Natural killer cell (primary cell): ENCODE results near the gene HBQ1. TPM values are rescaled to one million over a fixed set of nuclear protein-coding genes. Genes with fewer than 3 reads are reported as not detected.
"Not testable (repeated sequence)": the region's sequence is repeated elsewhere in the genome, so short reads cannot be mapped to it uniquely, and the experiment has no call there.

Source experiments
- ATAC-seq, 3 donors: fragments of 150-1000 bp in 2 of 3; fragments of 200-7000 bp in 1 of 3; cut with Tn5 transposase; 1 replicate in 1 of 3; 2 replicates in 2 of 3; pipeline ENCODE4 v1.10.0; 2021; ENCODE audit warnings: mild to moderate bottlenecking in 2 of 3, moderate library complexity in 2 of 3
- DNase-seq, 2 donors: peaks; one replicate each; pipeline versions ENCODE4 v3.0.0 to v3.0.0-alpha.2; 2013 to 2021; ENCODE audit warnings: mixed read lengths in 1 of 2
- H3K27ac ChIP-seq: one replicate; pipeline ENCODE4 v1.5.1; 2013; ENCODE audit warnings: mild to moderate bottlenecking, low read length
- H3K27me3 ChIP-seq: one replicate; pipeline ENCODE4 v1.6.1; 2013; ENCODE audit warnings: low read length; ENCODE audit not compliant: control insufficient read depth, insufficient read depth
- H3K36me3 ChIP-seq: one replicate; pipeline ENCODE4 v1.6.1; 2013; ENCODE audit warnings: low read length; ENCODE audit not compliant: control insufficient read depth, insufficient read depth
- H3K4me1 ChIP-seq: one replicate; pipeline ENCODE4 v1.6.1; 2013; ENCODE audit warnings: low read length; ENCODE audit not compliant: control insufficient read depth, insufficient read depth
- H3K4me3 ChIP-seq: one replicate; pipeline ENCODE4 v1.5.1; 2013; ENCODE audit warnings: low read length
- H3K9me3 ChIP-seq: one replicate; pipeline ENCODE4 v1.6.1; 2013; ENCODE audit warnings: low read length; ENCODE audit not compliant: control insufficient read depth, insufficient read depth
- H3K27ac Mint-ChIP-seq, 2 donors: one replicate each; pipeline ENCODE4 v1.8.0; 2022; ENCODE audit warnings: mild to moderate bottlenecking in 2 of 2, mixed read lengths in 2 of 2, moderate library complexity in 1 of 2
- H3K27me3 Mint-ChIP-seq, 2 donors: one replicate each; pipeline ENCODE4 v1.8.0; 2022; ENCODE audit warnings: low read depth in 2 of 2, mixed read lengths in 2 of 2
- H3K36me3 Mint-ChIP-seq: one replicate; pipeline ENCODE4 v1.8.0; 2022; ENCODE audit warnings: mixed read lengths
- H3K4me1 Mint-ChIP-seq, 2 donors: one replicate each; pipeline ENCODE4 v1.8.0; 2022; ENCODE audit warnings: mixed read lengths in 2 of 2
- H3K4me3 Mint-ChIP-seq: one replicate; pipeline ENCODE4 v1.8.0; 2022; ENCODE audit warnings: mild to moderate bottlenecking, moderate library complexity, mixed read lengths
- H3K9me3 Mint-ChIP-seq, 2 donors: one replicate each; pipeline ENCODE4 v1.8.0; 2022; ENCODE audit warnings: mixed read lengths in 2 of 2
- CTCF ChIP-seq: fragments of 200-600 bp; IDR thresholded peaks from one replicate; pipeline ENCODE4 v1.8.0; 2022; ENCODE audit warnings: antibody characterized with exemption
- WGBS: methylation state at CpG from one replicate; pipeline ENCODE4 v1.1.7; 2013; ENCODE audit warnings: missing lambda C conversion rate; ENCODE audit not compliant: insufficient coverage; 5-methylcytosine and 5-hydroxymethylcytosine counted together
- intact Hi-C: fragments of 100-400 bp; cut with micrococcal nuclease; formaldehyde crosslinking; loops from one replicate; pipeline ENCODE4 v1.14.2; 2022
- total RNA-seq, 4 donors: library from RNA; stranded (reverse); fragments of 120-200 nt in 1 of 4; gene quantifications; one replicate each; pipeline versions ENCODE4 v1.2.3 to v1.2.4, GENCODE V29; 2013 to 2022

Gene HBQ1
- total RNA-seq, 3 donors from 2014 or later (not counting 1 experiment from before 2014, with no cell fraction given) = 1.0 to 2.0 TPM; not detected in 1

GRCh38 chr16:154217-155030, 25.8 kb upstream of the HBQ1 start:
- no peak overlapping the region for H3K27ac ChIP-seq
- H3K4me3 ChIP-seq = peak overlapping the region; percentile 28
- no peaks in the 10 kb centered on the region for H3K9me3 ChIP-seq
- Mint-ChIP-seq H3K9me3 (no peaks in the 10 kb centered on the region), H3K27ac (peak overlapping the region in 1 of 2 donors; percentile 27), H3K4me3 (peak overlapping the region; percentile 84), H3K27me3 (peaks cover 6 to 22% of the 10 kb centered on the region in 2 donors), H3K36me3 (no peaks in the 10 kb centered on the region), H3K4me1 (peaks cover 10% of the 10 kb centered on the region in 2 donors)
- H3K36me3 ChIP-seq = no peaks in the 10 kb centered on the region
- ATAC-seq (peak in 2 of 3 donors; percentile 61 to 63), DNase-seq (peak in 1 of 2 donors; percentile 26)
- TF ChIP-seq CTCF = no peak
- H3K4me1 ChIP-seq = peaks cover 11% of the 10 kb centered on the region
- intact Hi-C loops = no loop called here
- peaks cover 8% of the 10 kb centered on the region for H3K27me3 ChIP-seq
- whole genome bisulfite sequencing = 2% methylated on average over 53 of the region's 59 CpGs

GRCh38 chr16:155031-155398, 25.2 kb upstream of the HBQ1 start:
- peaks cover 11% of the 10 kb centered on the region for H3K4me1 ChIP-seq
- no peaks in the 10 kb centered on the region for H3K36me3 ChIP-seq
- Mint-ChIP-seq H3K4me1 (peaks cover 10% of the 10 kb centered on the region in 2 donors), H3K4me3 (peak overlapping the region; percentile 84), H3K9me3 (no peaks in the 10 kb centered on the region), H3K36me3 (no peaks in the 10 kb centered on the region), H3K27ac (peak overlapping the region in 1 of 2 donors; percentile 27), H3K27me3 (peaks cover 10 to 25% of the 10 kb centered on the region in 2 donors)
- H3K9me3 ChIP-seq = no peaks in the 10 kb centered on the region
- peaks cover 8% of the 10 kb centered on the region for H3K27me3 ChIP-seq
- H3K27ac ChIP-seq = no peak overlapping the region
- no peak overlapping the region for H3K4me3 ChIP-seq
- no peak for TF ChIP-seq CTCF
- ATAC-seq (no peak), DNase-seq (no peak)
- WGBS = 78% methylated on average over 7 of the region's 7 CpGs
- intact Hi-C loops = no loop called here

GRCh38 chr16:159136-159849, 21.0 kb upstream of the HBQ1 start:
- H3K4me1 Mint-ChIP-seq = peaks cover 8% of the 10 kb centered on the region in 2 donors
- ATAC-seq (no peak), DNase-seq (no peak)
- peaks cover 10% of the 10 kb centered on the region for H3K27me3 ChIP-seq
- no peaks in the 10 kb centered on the region for H3K36me3 Mint-ChIP-seq
- H3K27me3 Mint-ChIP-seq = peaks cover 10 to 28% of the 10 kb centered on the region in 2 donors
- WGBS = 57% methylated on average over 6 of the region's 6 CpGs
- H3K36me3 ChIP-seq = no peaks in the 10 kb centered on the region
- H3K27ac Mint-ChIP-seq = no peak overlapping the region
- no peak overlapping the region for H3K27ac ChIP-seq
- H3K9me3 Mint-ChIP-seq = no peaks in the 10 kb centered on the region
- intact Hi-C loops = no loop called here
- H3K4me3 Mint-ChIP-seq = no peak overlapping the region
- H3K4me1 ChIP-seq = peaks cover 9% of the 10 kb centered on the region
- H3K9me3 ChIP-seq = no peaks in the 10 kb centered on the region
- H3K4me3 ChIP-seq = no peak overlapping the region
- no peak for TF ChIP-seq CTCF

- H3K9me3 Mint-ChIP-seq = not testable (repeated sequence)
Measured at GRCh38 chr16:160242-160641, 20.0 kb upstream of the HBQ1 start.

More at GRCh38 chr16:160242-160641, 20.0 kb upstream of the HBQ1 start:
- DNase-seq, H3K27ac Mint-ChIP-seq, H3K36me3 ChIP-seq, H3K4me3 Mint-ChIP-seq, H3K4me1 Mint-ChIP-seq, H3K27ac ChIP-seq, ATAC-seq, H3K36me3 Mint-ChIP-seq, H3K4me3 ChIP-seq, intact Hi-C loops, H3K9me3 ChIP-seq, H3K27me3 ChIP-seq, H3K4me1 ChIP-seq: not testable (repeated sequence)
- 84% methylated on average over 16 of the region's 20 CpGs for WGBS
- H3K27me3 Mint-ChIP-seq = peaks cover 10 to 24% of the 10 kb centered on the region in 2 donors
